ENCODE results near the gene BAZ2A.

GRCh38 chr12:56599797-56600196, 30.3 kb downstream of the BAZ2A start:
- TF ChIP-seq CTCF (conservative IDR thresholded peaks at IDR 0.05; ENCODE audit: low read depth in 2 of 2) (no peak), EZH2 (IDR thresholded peaks at IDR 0.05; ENCODE audit: low read depth, unreplicated experiment) (no peak), POLR2AphosphoS5 (IDR thresholded peaks at IDR 0.05; ENCODE audit: low read depth) (no peak), REST (IDR thresholded peaks at IDR 0.05; ENCODE audit: unreplicated experiment) (no peak), EZH2phosphoT487 (IDR thresholded peaks at IDR 0.05; ENCODE audit: unreplicated experiment) (no peak), JUNB (IDR thresholded peaks at IDR 0.05; ENCODE audit: unreplicated experiment) (no peak), STAT1 (IDR thresholded peaks at IDR 0.05; ENCODE audit: unreplicated experiment) (no peak), ETS1 (IDR thresholded peaks at IDR 0.05) (no peak), CREB1 (CRISPR knock-in tag; IDR thresholded peaks at IDR 0.05; ENCODE audit: low read depth) (no peak), ZNF114 (CRISPR knock-in tag; IDR thresholded peaks at IDR 0.05) (no peak), ZNF331 (CRISPR knock-in tag; IDR thresholded peaks at IDR 0.05; ENCODE audit: low read depth) (no peak)
